ENCODE measurements around the gene TCERG1L. TPM values are rescaled to one million over a fixed set of nuclear protein-coding genes. Genes with fewer than 3 reads are reported as not detected.

The TCERG1L gene
- total and polyA plus RNA-seq, 5 donors from 2014 or later = not detected

DNA sequence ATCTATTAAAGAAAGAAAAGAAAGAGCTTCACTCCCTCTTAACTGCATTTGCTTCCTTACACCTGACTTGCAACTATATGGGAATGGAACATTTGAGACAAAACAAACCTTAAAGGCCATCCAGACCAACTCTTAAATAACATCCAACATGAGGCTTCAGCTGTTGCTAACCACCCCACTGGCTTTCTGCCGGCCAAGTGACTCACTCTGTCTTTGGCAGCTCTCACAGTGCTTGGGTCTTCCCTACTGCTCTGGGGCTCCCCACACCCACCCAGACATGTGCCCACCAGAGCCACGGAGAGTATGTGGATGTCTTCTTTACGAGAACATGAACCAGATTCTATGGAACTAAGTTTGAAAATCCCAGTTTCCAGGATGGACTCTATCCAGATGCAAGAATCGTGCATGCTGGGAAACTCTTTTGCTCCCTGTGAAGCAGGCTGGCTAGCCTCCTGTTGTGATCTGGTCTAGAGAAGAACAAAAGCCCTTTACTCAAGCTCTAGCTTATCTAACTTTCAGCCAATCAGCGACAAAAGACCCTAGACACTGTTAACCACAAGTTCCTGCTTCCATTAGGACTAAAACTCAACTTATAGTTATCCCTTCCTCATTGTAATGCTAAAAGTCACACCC lies 245.7 kb downstream of the TCERG1L start:
- Histone ChIP-seq H3K4me3 (ENCODE audit: low read depth, low read length) (no peak overlapping the region), H3K27ac (ENCODE audit: insufficient read depth, low read length, poor library complexity, severe bottlenecking) (no peak overlapping the region), H3K9me3 (ENCODE audit: control insufficient read depth in 2 of 2, low read length in 2 of 2) (no peaks in the 10 kb centered on the region), H3K27me3 (ENCODE audit: control insufficient read depth, insufficient read depth, low read length) (no peaks in the 10 kb centered on the region), H3K4me1 (ENCODE audit: control insufficient read depth, insufficient read depth, low read length, poor library complexity, severe bottlenecking) (no peaks in the 10 kb centered on the region), H3K36me3 (ENCODE audit: control insufficient read depth, insufficient read depth, low read length) (no peaks in the 10 kb centered on the region)
- ATAC-seq (ENCODE audit: low read depth in 2 of 2) (no peak), DNase-seq (no peak)
- Mint-ChIP-seq H3K4me1 (no peaks in the 10 kb centered on the region), H3K27ac (no peak overlapping the region), H3K4me3 (no peak overlapping the region), H3K36me3 (no peaks in the 10 kb centered on the region), H3K9me3 (peaks cover 0 to 2% (median 0%) of the 10 kb centered on the region in 7 donors), H3K27me3 (no peaks in the 10 kb centered on the region)

DNA sequence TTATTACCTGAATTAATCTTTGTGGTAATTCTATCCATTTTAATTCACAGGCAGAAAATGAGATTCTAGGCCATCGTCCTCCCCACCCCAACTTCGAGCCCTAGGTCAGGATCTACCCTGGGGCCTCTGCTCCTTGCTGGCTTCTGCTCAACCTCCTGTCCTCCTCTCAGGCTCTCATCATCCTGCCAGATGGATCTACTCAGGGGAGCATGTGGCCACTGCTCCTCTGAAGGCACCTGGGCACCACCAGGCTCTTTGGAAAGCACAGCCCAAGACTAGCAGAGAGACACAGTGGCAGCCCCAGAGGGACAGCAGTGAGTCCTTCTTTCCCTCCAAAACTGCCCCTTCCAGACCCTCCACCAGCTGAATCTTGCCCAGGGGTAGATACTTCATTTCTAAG lies 248.2 kb downstream of the TCERG1L start:
- no peaks in the 10 kb centered on the region for H3K36me3 ChIP-seq (ENCODE audit: control insufficient read depth, insufficient read depth, low read length)
- Mint-ChIP-seq H3K4me3 (no peak overlapping the region), H3K9me3 (peaks cover 0 to 3% (median 0%) of the 10 kb centered on the region in 7 donors), H3K4me1 (no peaks in the 10 kb centered on the region), H3K36me3 (no peaks in the 10 kb centered on the region), H3K27ac (no peak overlapping the region), H3K27me3 (no peaks in the 10 kb centered on the region)
- H3K4me1 ChIP-seq (ENCODE audit: control insufficient read depth, insufficient read depth, low read length, poor library complexity, severe bottlenecking) = no peaks in the 10 kb centered on the region
- DNase-seq (no peak), ATAC-seq (ENCODE audit: low read depth in 2 of 2) (no peak)
- H3K27me3 ChIP-seq (ENCODE audit: control insufficient read depth, insufficient read depth, low read length) = no peaks in the 10 kb centered on the region
- no peak overlapping the region for H3K27ac ChIP-seq (ENCODE audit: insufficient read depth, low read length, poor library complexity, severe bottlenecking)
- no peak overlapping the region for H3K4me3 ChIP-seq (ENCODE audit: low read depth, low read length)
- H3K9me3 ChIP-seq (ENCODE audit: control insufficient read depth in 2 of 2, low read length in 2 of 2) = no peaks in the 10 kb centered on the region

DNA sequence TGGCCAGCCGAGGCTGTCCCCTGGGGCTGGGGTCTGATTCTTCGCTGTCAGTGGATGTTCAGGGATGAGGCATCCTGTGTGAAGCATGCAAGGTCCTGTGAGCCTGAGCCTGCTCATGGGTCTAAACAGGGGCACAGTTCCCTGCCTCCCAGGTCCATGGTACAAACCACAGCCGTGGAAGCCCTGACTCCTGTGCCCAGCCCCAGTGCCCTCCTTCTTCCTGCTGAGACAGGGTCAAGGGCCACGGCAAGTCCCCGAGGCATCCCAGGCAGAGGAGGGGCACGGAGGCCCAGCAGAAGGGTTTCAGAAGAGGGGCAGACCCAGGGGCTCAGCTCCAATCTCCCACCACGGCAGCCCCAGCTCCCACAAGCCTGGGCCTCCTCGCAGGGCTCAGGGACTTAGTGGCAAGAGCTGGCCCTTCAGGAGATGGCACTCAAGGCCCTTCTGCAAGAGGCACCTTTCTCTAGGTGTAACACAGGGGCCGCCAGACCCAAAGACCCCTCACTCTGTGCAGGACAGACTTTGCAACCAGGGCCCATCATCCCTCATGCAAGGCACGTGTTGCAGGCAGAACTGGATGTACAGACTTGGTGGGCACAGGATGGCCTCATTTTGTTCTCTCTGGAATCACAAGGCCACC lies 248.8 kb downstream of the TCERG1L start:
- H3K4me1 Mint-ChIP-seq = no peaks in the 10 kb centered on the region
- Histone ChIP-seq H3K27ac (ENCODE audit: insufficient read depth, low read length, poor library complexity, severe bottlenecking) (no peak overlapping the region), H3K27me3 (ENCODE audit: control insufficient read depth, insufficient read depth, low read length) (no peaks in the 10 kb centered on the region), H3K4me3 (ENCODE audit: low read depth, low read length) (no peak overlapping the region), H3K4me1 (ENCODE audit: control insufficient read depth, insufficient read depth, low read length, poor library complexity, severe bottlenecking) (no peaks in the 10 kb centered on the region), H3K36me3 (ENCODE audit: control insufficient read depth, insufficient read depth, low read length) (no peaks in the 10 kb centered on the region), H3K9me3 (ENCODE audit: control insufficient read depth in 2 of 2, low read length in 2 of 2) (no peaks in the 10 kb centered on the region)
- no peak overlapping the region for H3K27ac Mint-ChIP-seq
- peaks cover 0 to 3% (median 2%) of the 10 kb centered on the region in 7 donors for H3K9me3 Mint-ChIP-seq
- ATAC-seq (ENCODE audit: low read depth in 2 of 2) = no peak
- H3K4me3 Mint-ChIP-seq = no peak overlapping the region
- DNase-seq = no peak
- no peaks in the 10 kb centered on the region for H3K36me3 Mint-ChIP-seq
- no peaks in the 10 kb centered on the region for H3K27me3 Mint-ChIP-seq

DNA sequence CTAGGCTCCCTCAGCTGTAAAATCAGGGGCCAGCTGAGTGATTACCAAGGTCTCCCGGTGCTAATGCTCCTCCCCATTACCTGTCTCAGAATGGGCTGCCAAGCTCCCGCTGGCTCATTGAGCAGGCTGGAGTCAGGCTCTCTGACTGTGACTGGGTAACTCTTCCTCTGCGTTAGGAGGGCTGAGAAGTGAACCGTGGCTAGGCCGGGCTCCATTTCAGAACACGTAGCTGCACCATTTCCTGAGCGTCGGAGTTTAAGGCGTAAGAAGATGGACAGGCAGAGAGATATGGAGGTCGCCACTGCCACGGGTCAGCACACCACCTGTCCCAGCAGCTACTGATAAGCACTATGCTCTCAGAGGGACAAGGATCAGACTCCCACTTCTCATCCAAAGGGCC lies 250.3 kb downstream of the TCERG1L start:
- Mint-ChIP-seq H3K27me3 (no peaks in the 10 kb centered on the region), H3K4me3 (no peak overlapping the region), H3K4me1 (no peaks in the 10 kb centered on the region), H3K9me3 (peaks cover 0 to 6% (median 2%) of the 10 kb centered on the region in 7 donors), H3K36me3 (no peaks in the 10 kb centered on the region), H3K27ac (no peak overlapping the region)
- H3K4me1 ChIP-seq (ENCODE audit: control insufficient read depth, insufficient read depth, low read length, poor library complexity, severe bottlenecking) = no peaks in the 10 kb centered on the region
- no peaks in the 10 kb centered on the region for H3K36me3 ChIP-seq (ENCODE audit: control insufficient read depth, insufficient read depth, low read length)
- ATAC-seq (ENCODE audit: low read depth in 2 of 2) = no peak
- DNase-seq = no peak
- H3K27ac ChIP-seq (ENCODE audit: insufficient read depth, low read length, poor library complexity, severe bottlenecking) = no peak overlapping the region
- H3K27me3 ChIP-seq (ENCODE audit: control insufficient read depth, insufficient read depth, low read length) = no peaks in the 10 kb centered on the region
- no peak overlapping the region for H3K4me3 ChIP-seq (ENCODE audit: low read depth, low read length)
- H3K9me3 ChIP-seq (ENCODE audit: control insufficient read depth in 2 of 2, low read length in 2 of 2) = no peaks in the 10 kb centered on the region

DNA sequence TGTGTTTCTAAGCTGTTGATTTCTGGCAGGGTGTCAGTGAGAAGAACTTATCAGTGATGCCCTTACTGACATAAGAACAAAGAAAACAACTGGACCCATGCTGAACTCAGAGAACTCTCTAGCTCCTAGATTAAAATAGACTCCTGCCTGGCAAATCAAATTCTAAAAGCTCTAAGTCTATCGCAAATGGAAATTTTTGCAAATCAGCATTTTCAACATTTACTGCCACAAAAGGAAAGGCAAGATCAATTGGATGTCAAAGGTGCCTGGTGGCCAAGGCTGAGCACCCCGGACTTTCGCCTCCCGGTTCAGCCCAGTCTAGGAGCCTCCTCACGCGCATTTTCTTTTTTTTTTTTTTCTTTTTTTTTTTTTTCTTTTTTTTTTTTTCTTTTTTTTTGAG lies 251.6 kb downstream of the TCERG1L start:
- ATAC-seq (ENCODE audit: low read depth in 2 of 2) (no peak), DNase-seq (no peak)
- Histone ChIP-seq H3K27me3 (ENCODE audit: control insufficient read depth, insufficient read depth, low read length) (no peaks in the 10 kb centered on the region), H3K4me3 (ENCODE audit: low read depth, low read length) (no peak overlapping the region), H3K36me3 (ENCODE audit: control insufficient read depth, insufficient read depth, low read length) (no peaks in the 10 kb centered on the region), H3K27ac (ENCODE audit: insufficient read depth, low read length, poor library complexity, severe bottlenecking) (no peak overlapping the region), H3K4me1 (ENCODE audit: control insufficient read depth, insufficient read depth, low read length, poor library complexity, severe bottlenecking) (no peaks in the 10 kb centered on the region), H3K9me3 (ENCODE audit: control insufficient read depth in 2 of 2, low read length in 2 of 2) (no peaks in the 10 kb centered on the region)
- H3K27me3 Mint-ChIP-seq = no peaks in the 10 kb centered on the region
- H3K9me3 Mint-ChIP-seq = peaks cover 0 to 6% (median 2%) of the 10 kb centered on the region in 7 donors
- H3K4me1 Mint-ChIP-seq = no peaks in the 10 kb centered on the region
- no peaks in the 10 kb centered on the region for H3K36me3 Mint-ChIP-seq
- no peak overlapping the region for H3K4me3 Mint-ChIP-seq
- H3K27ac Mint-ChIP-seq = no peak overlapping the region

DNA sequence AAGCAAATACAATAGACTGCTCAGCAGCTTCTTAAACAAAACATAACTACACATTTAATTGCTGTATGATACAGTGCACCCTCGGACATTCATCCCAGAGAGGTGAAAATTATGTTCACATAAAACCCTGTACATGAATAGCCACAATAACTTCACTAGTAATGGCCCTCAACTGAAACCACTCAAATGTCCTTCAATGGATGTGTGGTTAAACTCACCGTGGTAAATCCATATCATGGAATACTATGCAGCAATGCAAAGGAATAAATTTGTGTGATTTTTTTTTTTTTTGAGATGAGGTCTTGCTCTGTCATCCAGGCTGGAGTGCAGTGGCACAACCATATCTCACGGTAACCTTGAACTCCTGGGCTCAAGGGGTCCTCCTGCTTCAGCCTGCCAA lies 252.7 kb downstream of the TCERG1L start:
- DNase-seq (no peak), ATAC-seq (ENCODE audit: low read depth in 2 of 2) (no peak)
- no peaks in the 10 kb centered on the region for H3K9me3 ChIP-seq (ENCODE audit: control insufficient read depth in 2 of 2, low read length in 2 of 2)
- H3K4me3 Mint-ChIP-seq = no peak overlapping the region
- no peaks in the 10 kb centered on the region for H3K4me1 ChIP-seq (ENCODE audit: control insufficient read depth, insufficient read depth, low read length, poor library complexity, severe bottlenecking)
- H3K27ac Mint-ChIP-seq = no peak overlapping the region
- no peaks in the 10 kb centered on the region for H3K4me1 Mint-ChIP-seq
- H3K4me3 ChIP-seq (ENCODE audit: low read depth, low read length) = no peak overlapping the region
- H3K27me3 ChIP-seq (ENCODE audit: control insufficient read depth, insufficient read depth, low read length) = no peaks in the 10 kb centered on the region
- no peak overlapping the region for H3K27ac ChIP-seq (ENCODE audit: insufficient read depth, low read length, poor library complexity, severe bottlenecking)
- no peaks in the 10 kb centered on the region for H3K36me3 ChIP-seq (ENCODE audit: control insufficient read depth, insufficient read depth, low read length)
- peaks cover 0 to 6% (median 0%) of the 10 kb centered on the region in 7 donors for H3K9me3 Mint-ChIP-seq
- H3K36me3 Mint-ChIP-seq = no peaks in the 10 kb centered on the region
- no peaks in the 10 kb centered on the region for H3K27me3 Mint-ChIP-seq

DNA sequence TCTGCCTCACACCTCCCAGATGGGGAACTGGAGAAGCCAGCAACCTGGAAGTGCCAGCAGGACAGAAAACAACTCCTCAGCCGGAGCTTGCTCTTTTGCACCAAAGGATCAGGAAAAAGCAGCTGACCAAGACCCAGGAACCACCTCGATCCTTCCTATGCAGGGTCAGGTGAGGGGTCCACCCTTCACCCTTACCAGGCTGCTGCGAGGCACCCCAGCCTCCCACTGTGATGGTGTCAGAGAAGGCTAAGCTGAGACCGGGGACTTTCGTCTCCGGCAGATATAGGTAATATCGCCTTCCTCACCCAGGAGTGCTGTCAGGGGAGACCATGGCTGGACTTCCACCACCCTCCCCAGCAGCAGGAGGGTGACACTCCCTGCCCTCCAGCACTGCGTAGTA lies 254.7 kb downstream of the TCERG1L start:
- Mint-ChIP-seq H3K27ac (no peak overlapping the region), H3K9me3 (peaks cover 0 to 6% (median 0%) of the 10 kb centered on the region in 7 donors), H3K27me3 (no peaks in the 10 kb centered on the region), H3K36me3 (no peaks in the 10 kb centered on the region), H3K4me1 (no peaks in the 10 kb centered on the region), H3K4me3 (no peak overlapping the region)
- H3K27ac ChIP-seq (ENCODE audit: insufficient read depth, low read length, poor library complexity, severe bottlenecking) = no peak overlapping the region
- no peaks in the 10 kb centered on the region for H3K4me1 ChIP-seq (ENCODE audit: control insufficient read depth, insufficient read depth, low read length, poor library complexity, severe bottlenecking)
- H3K36me3 ChIP-seq (ENCODE audit: control insufficient read depth, insufficient read depth, low read length) = no peaks in the 10 kb centered on the region
- no peaks in the 10 kb centered on the region for H3K9me3 ChIP-seq (ENCODE audit: control insufficient read depth in 2 of 2, low read length in 2 of 2)
- no peak overlapping the region for H3K4me3 ChIP-seq (ENCODE audit: low read depth, low read length)
- DNase-seq (no peak), ATAC-seq (ENCODE audit: low read depth in 2 of 2) (no peak)
- no peaks in the 10 kb centered on the region for H3K27me3 ChIP-seq (ENCODE audit: control insufficient read depth, insufficient read depth, low read length)

DNA sequence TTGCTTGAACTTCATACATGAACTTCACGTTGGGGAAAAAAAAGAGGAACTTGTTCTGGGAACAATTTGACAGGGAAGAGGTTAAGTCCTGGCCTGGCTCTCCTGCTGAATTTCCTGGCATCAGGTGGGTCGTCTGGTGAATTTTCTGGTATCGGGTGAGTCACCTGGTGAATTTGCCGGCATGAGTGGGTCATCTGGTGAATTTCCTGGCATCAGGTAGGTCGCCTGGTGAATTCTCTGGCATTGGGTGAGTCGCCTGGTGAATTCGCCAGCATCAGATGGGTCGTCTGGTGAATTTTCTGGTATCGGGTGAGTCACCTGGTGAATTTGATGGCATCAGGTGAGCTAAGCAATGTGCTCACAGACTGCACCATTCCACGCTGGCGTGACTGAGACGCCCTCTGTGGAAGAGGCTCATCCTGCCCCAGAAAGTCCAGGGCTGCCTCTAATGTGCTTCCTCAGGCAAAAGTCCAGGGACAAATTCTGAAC lies 255.4 kb downstream of the TCERG1L start:
- Histone ChIP-seq H3K4me1 (ENCODE audit: control insufficient read depth, insufficient read depth, low read length, poor library complexity, severe bottlenecking) (no peaks in the 10 kb centered on the region), H3K27me3 (ENCODE audit: control insufficient read depth, insufficient read depth, low read length) (no peaks in the 10 kb centered on the region), H3K27ac (ENCODE audit: insufficient read depth, low read length, poor library complexity, severe bottlenecking) (no peak overlapping the region), H3K4me3 (ENCODE audit: low read depth, low read length) (no peak overlapping the region), H3K9me3 (ENCODE audit: control insufficient read depth in 2 of 2, low read length in 2 of 2) (no peaks in the 10 kb centered on the region), H3K36me3 (ENCODE audit: control insufficient read depth, insufficient read depth, low read length) (no peaks in the 10 kb centered on the region)
- no peak overlapping the region for H3K27ac Mint-ChIP-seq
- H3K9me3 Mint-ChIP-seq = peaks cover 0 to 8% (median 0%) of the 10 kb centered on the region in 7 donors
- no peaks in the 10 kb centered on the region for H3K36me3 Mint-ChIP-seq
- no peaks in the 10 kb centered on the region for H3K4me1 Mint-ChIP-seq
- ATAC-seq (ENCODE audit: low read depth in 2 of 2) (no peak), DNase-seq (no peak)
- no peak overlapping the region for H3K4me3 Mint-ChIP-seq
- H3K27me3 Mint-ChIP-seq = no peaks in the 10 kb centered on the region
